Rectal smooth muscle tissue (tissue), 1 donor: ENCODE results near the gene MPP3.

Experiments used
- H3K27ac ChIP-seq: one replicate; pipeline ENCODE4 v1.7.0; 2013; ENCODE audit warnings: low read depth, low read length, inconsistent platforms
- H3K27me3 ChIP-seq: one replicate; pipeline ENCODE4 v1.7.0; 2013; ENCODE audit warnings: low read length; ENCODE audit not compliant: control insufficient read depth, insufficient read depth
- H3K36me3 ChIP-seq: one replicate; pipeline ENCODE4 v1.7.0; 2013; ENCODE audit warnings: low read length; ENCODE audit not compliant: control insufficient read depth, insufficient read depth
- H3K4me1 ChIP-seq: one replicate; pipeline ENCODE4 v1.7.0; 2013; ENCODE audit warnings: low read length; ENCODE audit not compliant: control insufficient read depth, insufficient read depth
- H3K4me3 ChIP-seq: one replicate; pipeline ENCODE4 v1.7.0; 2013; ENCODE audit warnings: low read length
- H3K9ac ChIP-seq: one replicate; pipeline ENCODE4 v1.7.0; 2013; ENCODE audit warnings: low read length

The MPP3 gene

GRCh38 chr17:43832976-43833829 is at the start of gene MPP3:
TSS of gene MPP3 (minus strand) at chr17:43833146. CDS start at chr17:43831906, 1,240 bp downstream.
- Histone ChIP-seq H3K9ac (peak within 1 kb of the TSS; percentile 24), H3K4me1 (peaks cover 5% of the 10 kb centered on the region), H3K27me3 (no peaks in the 10 kb centered on the region), H3K4me3 (peak within 1 kb of the TSS; percentile 65), H3K36me3 (no peaks in the 10 kb centered on the region), H3K27ac (peak within 1 kb of the TSS; percentile 16)

GRCh38 chr17:43881758-43882505 is 49.0 kb upstream of the MPP3 start:
- H3K4me1 ChIP-seq, result no peaks in the 10 kb centered on the region
- no peaks in the 10 kb centered on the region for H3K27me3 ChIP-seq
- H3K4me3 ChIP-seq, result no peak overlapping the region
- no peak overlapping the region for H3K9ac ChIP-seq
- H3K27ac ChIP-seq, result no peak overlapping the region
- peaks cover 4% of the 10 kb centered on the region for H3K36me3 ChIP-seq

- H3K4me1 ChIP-seq, result no peaks in the 10 kb centered on the region
- H3K27me3 ChIP-seq, result no peaks in the 10 kb centered on the region
- no peak overlapping the region for H3K27ac ChIP-seq
- no peak overlapping the region for H3K9ac ChIP-seq
- no peak overlapping the region for H3K4me3 ChIP-seq
- H3K36me3 ChIP-seq, result peaks cover 4% of the 10 kb centered on the region
Measured at GRCh38 chr17:43881181-43881580, 48.2 kb upstream of the MPP3 start.

GRCh38 chr17:43880420-43880991 is 47.6 kb upstream of the MPP3 start:
- no peaks in the 10 kb centered on the region for H3K4me1 ChIP-seq
- H3K36me3 ChIP-seq, result peaks cover 4% of the 10 kb centered on the region
- no peak overlapping the region for H3K4me3 ChIP-seq
- H3K9ac ChIP-seq, result no peak overlapping the region
- no peak overlapping the region for H3K27ac ChIP-seq
- no peaks in the 10 kb centered on the region for H3K27me3 ChIP-seq

GRCh38 chr17:43879723-43880419 is 46.9 kb upstream of the MPP3 start:
- no peak overlapping the region for H3K9ac ChIP-seq
- no peaks in the 10 kb centered on the region for H3K27me3 ChIP-seq
- H3K27ac ChIP-seq, result no peak overlapping the region
- no peak overlapping the region for H3K4me3 ChIP-seq
- no peaks in the 10 kb centered on the region for H3K4me1 ChIP-seq
- H3K36me3 ChIP-seq, result peaks cover 4% of the 10 kb centered on the region

GRCh38 chr17:43878260-43879175 is 45.6 kb upstream of the MPP3 start:
- Histone ChIP-seq H3K4me3 (no peak overlapping the region), H3K27me3 (no peaks in the 10 kb centered on the region), H3K27ac (no peak overlapping the region), H3K9ac (no peak overlapping the region), H3K36me3 (peaks cover 4% of the 10 kb centered on the region), H3K4me1 (no peaks in the 10 kb centered on the region)

- Histone ChIP-seq H3K4me3 (no peak overlapping the region), H3K27ac (no peak overlapping the region), H3K36me3 (peaks cover 4% of the 10 kb centered on the region), H3K9ac (no peak overlapping the region), H3K27me3 (no peaks in the 10 kb centered on the region), H3K4me1 (no peaks in the 10 kb centered on the region)
Measured at GRCh38 chr17:43877451-43878155, 44.7 kb upstream of the MPP3 start.

GRCh38 chr17:43877031-43877430 is 44.1 kb upstream of the MPP3 start:
- Histone ChIP-seq H3K36me3 (peaks cover 4% of the 10 kb centered on the region), H3K4me3 (no peak overlapping the region), H3K9ac (no peak overlapping the region), H3K27ac (no peak overlapping the region), H3K4me1 (no peaks in the 10 kb centered on the region), H3K27me3 (no peaks in the 10 kb centered on the region)

- Histone ChIP-seq H3K27ac (no peak overlapping the region), H3K4me3 (no peak overlapping the region), H3K9ac (no peak overlapping the region), H3K27me3 (no peaks in the 10 kb centered on the region), H3K36me3 (peaks cover 4% of the 10 kb centered on the region), H3K4me1 (no peaks in the 10 kb centered on the region)
Measured at GRCh38 chr17:43875476-43876147, 42.7 kb upstream of the MPP3 start.

GRCh38 chr17:43874293-43874692 is 41.3 kb upstream of the MPP3 start:
- H3K27ac ChIP-seq, result no peak overlapping the region
- H3K9ac ChIP-seq, result no peak overlapping the region

GRCh38 chr17:43873815-43874214 is 40.9 kb upstream of the MPP3 start:
- Histone ChIP-seq H3K4me3 (no peak overlapping the region), H3K27me3 (no peaks in the 10 kb centered on the region), H3K9ac (no peak overlapping the region), H3K36me3 (no peaks in the 10 kb centered on the region), H3K27ac (no peak overlapping the region), H3K4me1 (no peaks in the 10 kb centered on the region)

More at GRCh38 chr17:43874293-43874692, 41.3 kb upstream of the MPP3 start:
- H3K4me1 ChIP-seq, result no peaks in the 10 kb centered on the region
- H3K4me3 ChIP-seq, result no peak overlapping the region
- no peaks in the 10 kb centered on the region for H3K36me3 ChIP-seq
- H3K27me3 ChIP-seq, result no peaks in the 10 kb centered on the region
